NOMO-1 (cell line): Measurements from ENCODE around the gene PPP1CA.
"Not testable (repeated sequence)": the region's sequence is repeated elsewhere in the genome, so short reads cannot be mapped to it uniquely, and the experiment has no call there.

Experiments used
- DNase-seq, 2 experiments: peaks; one replicate each; lab custom pipeline; 2025; ENCODE audit not compliant: unreplicated experiment in 2 of 2; lab: John Stamatoyannopoulos, UW

Gene PPP1CA

GRCh38 chr11:67405196-67405567, 3.5 kb upstream of the PPP1CA start:
- DNase-seq = no peak

GRCh38 chr11:67404515-67405195, 3.0 kb upstream of the PPP1CA start:
- DNase-seq = no peak

GRCh38 chr11:67403085-67403484, 1.4 kb upstream of the PPP1CA start:
- DNase-seq = not testable (repeated sequence)

GRCh38 chr11:67402192-67402839, 658 bp upstream of the PPP1CA start:
- peak; percentile 27 to 42 for DNase-seq

- no peak for DNase-seq
Measured at GRCh38 chr11:67400942-67401494, 640 bp downstream of the PPP1CA start.

- DNase-seq = peak in 1 of 2 experiments; percentile 32
Measured at GRCh38 chr11:67400251-67400941, 1.3 kb downstream of the PPP1CA start.

GRCh38 chr11:67398661-67399563, 2.7 kb downstream of the PPP1CA start:
- DNase-seq = no peak

GRCh38 chr11:67397986-67398660, 3.5 kb downstream of the PPP1CA start:
- no peak for DNase-seq

GRCh38 chr11:67397536-67397935, 4.1 kb downstream of the PPP1CA start:
- no peak for DNase-seq

GRCh38 chr11:67396587-67397389, 4.9 kb downstream of the PPP1CA start:
- DNase-seq = no peak

GRCh38 chr11:67396259-67396581, 5.4 kb downstream of the PPP1CA start:
- no peak for DNase-seq

GRCh38 chr11:67395555-67396258, 6.0 kb downstream of the PPP1CA start:
- no peak for DNase-seq

- no peak for DNase-seq
Measured at GRCh38 chr11:67393990-67394389, 7.7 kb downstream of the PPP1CA start.

- DNase-seq = no peak
Measured at GRCh38 chr11:67393437-67393836, 8.2 kb downstream of the PPP1CA start.

GRCh38 chr11:67392183-67392715, 9.4 kb downstream of the PPP1CA start:
- DNase-seq = no peak

GRCh38 chr11:67391304-67392182, 10.1 kb downstream of the PPP1CA start, which contains the start of gene RAD9A:
TSS of gene RAD9A (plus strand) at chr11:67391986. CDS start at chr11:67392045, 59 bp downstream.
- DNase-seq = peak; percentile 89 to 90

- DNase-seq = no peak
Measured at GRCh38 chr11:67390947-67391303, 10.7 kb downstream of the PPP1CA start.
